HG03342 (cell line): ENCODE measurements around the gene ANKRA2.

Experiments
- ATAC-seq: cut with Tn5 transposase; IDR thresholded peaks from one replicate; pipeline ENCODE4 v1.9.1; 2021; ENCODE audit warnings: mild to moderate bottlenecking, moderate library complexity; ENCODE audit not compliant: unreplicated experiment

ANKRA2 gene

DNA sequence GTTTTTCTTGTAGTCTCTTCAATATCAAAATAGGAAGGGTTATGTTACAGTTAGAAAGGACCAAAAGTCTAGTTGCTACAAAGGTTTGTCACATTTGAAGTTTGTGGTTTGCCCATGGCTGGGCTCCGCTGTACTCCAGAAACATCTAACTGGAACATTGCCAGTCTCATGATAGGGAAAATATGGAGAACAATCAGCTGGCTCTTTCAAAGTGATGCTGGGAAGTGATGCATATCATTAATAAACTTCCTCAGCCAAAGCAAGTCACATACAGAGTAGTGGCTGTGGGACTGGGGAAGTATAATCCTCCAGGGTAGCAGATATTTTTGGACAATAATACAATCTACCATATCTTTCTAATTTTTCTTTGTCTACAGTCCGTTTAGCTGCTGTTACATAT, 58.4 kb downstream of the ANKRA2 start:
- no peak for ATAC-seq

DNA sequence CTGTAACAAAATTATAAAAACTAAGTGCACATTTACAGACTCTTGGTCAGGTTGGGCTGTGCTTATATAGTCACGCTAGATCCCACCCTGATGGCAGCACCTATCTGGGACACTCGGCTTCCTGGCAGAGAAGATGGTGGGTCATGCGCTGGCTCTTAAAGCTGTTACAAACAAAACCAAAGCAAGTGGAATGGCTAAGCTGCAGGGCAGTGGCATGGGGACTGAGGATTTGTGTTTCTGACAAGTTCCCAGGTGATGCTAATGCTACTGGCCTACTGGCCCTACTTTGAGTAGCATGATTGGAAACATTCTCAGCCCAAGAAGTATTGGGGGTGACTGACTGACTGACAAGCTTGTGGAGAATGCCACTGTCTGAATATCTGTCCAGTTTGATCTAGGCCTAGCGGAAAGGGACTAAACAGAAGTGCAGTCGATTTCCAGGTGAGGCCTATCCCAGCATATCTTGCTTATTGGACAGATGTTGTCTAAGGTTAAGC, 58.9 kb downstream of the ANKRA2 start:
- no peak for ATAC-seq
